K562 treated with DMSO at 1 percent for 24 hours (cell line): ENCODE data around the gene NR2F1-AS1. TPM values are rescaled to one million over a fixed set of nuclear protein-coding genes. Genes with fewer than 3 reads are reported as not detected.

ENCODE experiments used
- total RNA-seq: library from RNA; unstranded; fragments of 300-600 nt; gene quantifications from 2 replicates; pipeline ENCODE4 v1.2.3, GENCODE V29; 2022; ENCODE audit warnings: low read depth; ENCODE audit not compliant: insufficient read depth

NR2F1-AS1 gene
- not detected in 2 replicates for total RNA-seq

DNA sequence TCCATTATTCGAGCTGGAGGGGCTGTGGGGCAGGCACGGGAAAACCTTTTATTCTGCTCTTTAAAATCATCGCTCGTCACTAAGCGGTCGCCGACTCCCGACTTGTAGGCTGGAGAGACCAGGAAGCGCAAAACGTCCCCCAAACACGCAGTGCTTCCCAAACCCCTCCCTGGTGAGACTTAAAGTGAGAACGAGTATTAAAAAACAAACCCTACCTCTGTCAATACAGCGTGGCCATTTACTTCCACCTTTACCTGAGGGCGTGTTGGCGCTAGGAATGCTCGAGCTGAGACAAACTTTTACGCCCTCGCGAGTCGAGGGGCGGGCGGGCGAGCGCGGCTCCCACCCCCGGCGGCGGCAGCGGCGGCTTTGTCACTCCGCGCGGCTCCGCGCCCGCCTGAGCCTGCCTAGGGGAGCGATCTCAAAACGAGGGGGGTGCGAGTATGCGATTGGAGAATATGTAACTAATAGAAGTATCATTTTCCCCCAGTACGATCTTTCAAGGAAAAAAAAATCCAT is at the start of gene NR2F1-AS1:
TSS of gene NR2F1-AS1 (minus strand) at position 293 of the 519 bp plus-strand sequence.

DNA sequence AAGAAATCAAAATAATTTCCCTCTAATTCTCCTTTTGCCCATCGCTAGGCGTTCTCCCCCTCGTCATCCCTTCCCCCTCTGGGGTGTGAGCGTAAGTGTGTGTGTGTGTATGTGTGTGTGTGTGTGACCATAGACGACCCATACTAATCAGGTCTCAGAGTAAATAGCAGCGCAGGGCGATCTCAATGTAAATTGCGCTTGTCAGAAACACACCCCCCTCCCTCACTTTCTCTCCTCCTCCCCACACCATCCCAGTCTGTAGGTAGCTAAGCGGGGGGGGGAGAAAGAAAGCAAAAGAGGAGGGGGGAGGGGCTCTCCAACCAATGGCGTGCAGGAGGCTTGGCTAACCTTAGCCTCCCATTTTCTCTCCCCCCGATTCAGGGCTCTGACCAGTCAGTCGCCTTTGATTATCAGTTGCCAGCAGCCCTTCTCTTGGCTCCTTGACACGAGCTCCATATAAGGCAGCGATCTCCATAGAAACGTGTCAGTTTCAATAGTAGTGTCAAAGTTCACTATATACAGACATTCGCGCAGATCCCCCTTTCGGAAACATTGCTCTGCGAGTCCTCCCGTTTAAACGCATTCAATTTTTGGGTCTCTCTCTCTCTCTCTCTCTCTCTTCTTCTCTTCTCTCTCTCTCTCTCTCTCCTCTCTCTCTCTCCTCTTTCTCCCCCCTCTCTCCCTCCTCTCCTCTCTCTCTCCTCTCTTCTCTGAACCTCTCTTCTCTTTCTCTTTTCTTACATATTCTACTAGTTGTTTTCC is 1.8 kb upstream of the NR2F1-AS1 start, which contains the start of gene NR2F1:
TSS of gene NR2F1 (plus strand) at position 546 of the 762 bp plus-strand sequence. CDS start 1,802 bp downstream, outside the sequence.

Other genes starting within 250 kb of the NR2F1-AS1 start
- not detected in 2 replicates for gene NR2F1, start 2.0 kb upstream of the NR2F1-AS1 start, total RNA-seq
- gene POU5F2, start 160.4 kb upstream of the NR2F1-AS1 start, total RNA-seq: not detected in 2 replicates